K562 (cell line): Measurements from ENCODE around the gene ODAD4. TPM values are rescaled to one million over a fixed set of nuclear protein-coding genes. Genes with fewer than 3 reads are reported as not detected.

Source experiments
- ATF1 ChIP-seq, 2 experiments: fragments of 450-650 bp in 1 of 2; IDR thresholded peaks; 2 replicates each; pipeline ENCODE4 v1.6.1; 2016; ENCODE audit warnings: missing compliant biosample characterization in 1 of 2, missing genetic modification characterization in 1 of 2
- BRD4 ChIP-seq: fragments of 200-600 bp; sonication (generic); IDR thresholded peaks from 2 replicates; pipeline ENCODE4 v1.6.1; 2017; ENCODE audit warnings: inconsistent platforms
- BRF2 ChIP-seq: IDR thresholded peaks from 3 replicates; pipeline ENCODE4 v1.6.1; 2011; ENCODE audit warnings: borderline replicate concordance, mild to moderate bottlenecking; ENCODE audit not compliant: insufficient read length, insufficient read depth
- CBFA2T2 ChIP-seq: fragments of 450-650 bp; conservative IDR thresholded peaks from 2 replicates; pipeline ENCODE4 v1.6.1; 2017; ENCODE audit warnings: mild to moderate bottlenecking
- CXXC5 ChIP-seq: fragments of 250-450 bp; sonication (Bioruptor Pico); IDR thresholded peaks from 2 replicates; pipeline ENCODE4 v1.8.0; 2022; ENCODE audit warnings: inconsistent platforms, mild to moderate bottlenecking, moderate library complexity
- HDAC3 ChIP-seq: fragments of 450-650 bp; IDR thresholded peaks from 2 replicates; pipeline ENCODE4 v1.6.1; 2018; ENCODE audit warnings: borderline replicate concordance, mild to moderate bottlenecking, moderate library complexity; ENCODE audit not compliant: partially characterized antibody
- HNRNPL ChIP-seq: fragments of 200-400 bp; formaldehyde crosslinking; IDR thresholded peaks from 2 replicates; pipeline ENCODE4 v1.6.1; 2017; ENCODE audit warnings: low read depth, mild to moderate bottlenecking, low read length
- NFE2L1 ChIP-seq: fragments of 450-650 bp; IDR thresholded peaks from 2 replicates; pipeline ENCODE4 v1.6.1; 2016; ENCODE audit warnings: missing genetic modification characterization, low read depth, mild to moderate bottlenecking, missing compliant biosample characterization, moderate library complexity, borderline replicate concordance
- PML ChIP-seq: IDR thresholded peaks from 2 replicates; pipeline ENCODE4 v1.6.1; 2012; ENCODE audit warnings: low read length, inconsistent platforms
- RBFOX2 ChIP-seq: fragments of 200-400 bp; formaldehyde crosslinking; IDR thresholded peaks from 2 replicates; pipeline ENCODE4 v1.6.1; 2017; ENCODE audit warnings: low read depth, mild to moderate bottlenecking, low read length, moderate library complexity
- SMAD2 ChIP-seq: fragments of 150-350 bp; IDR thresholded peaks from 2 replicates; pipeline ENCODE4 v1.6.1; 2014; ENCODE audit warnings: low read depth, mild to moderate bottlenecking, low read length
- SNAPC5 ChIP-seq: fragments of 250-450 bp; sonication (Bioruptor Pico); IDR thresholded peaks from 2 replicates; pipeline ENCODE4 v1.8.0; 2021; ENCODE audit warnings: moderate library complexity, mild to moderate bottlenecking, inconsistent platforms
- TEAD1 ChIP-seq, 2 experiments: fragments of 450-650 bp in 1 of 2; sonication (generic) in 1 of 2; formaldehyde crosslinking; IDR thresholded peaks; 2 replicates each; pipeline versions ENCODE4 v1.4.0 to v1.8.0; 2020 to 2022; ENCODE audit warnings: mild to moderate bottlenecking in 2 of 2, missing genetic modification reagents in 1 of 2
- TFE3 ChIP-seq: fragments of 450-650 bp; formaldehyde crosslinking; IDR thresholded peaks from 2 replicates; pipeline ENCODE4 v1.4.0; 2020; ENCODE audit warnings: mild to moderate bottlenecking, mixed read lengths
- ZNF23 ChIP-seq: fragments of 250-450 bp; sonication (Bioruptor Pico); IDR thresholded peaks from 2 replicates; pipeline ENCODE4 v1.4.0; 2020; ENCODE audit warnings: mild to moderate bottlenecking
- ZNF766 ChIP-seq: fragments of 200-800 bp; sonication (Bioruptor generic); conservative IDR thresholded peaks from 2 replicates; pipeline ENCODE4 v1.6.1; 2016; ENCODE audit warnings: missing genetic modification characterization, missing compliant biosample characterization
- ZNF785 ChIP-seq: fragments of 250-450 bp; sonication (Bioruptor Pico); IDR thresholded peaks from 2 replicates; pipeline ENCODE4 v1.4.0; 2020; ENCODE audit warnings: mild to moderate bottlenecking
- ZSCAN29 ChIP-seq: fragments of 450-650 bp; IDR thresholded peaks from 2 replicates; pipeline ENCODE4 v1.6.1; 2017
- polyA plus RNA-seq, 8 experiments: library from polyadenylated mRNA; depleted of rRNA in 4 of 8; stranded (reverse) in 5 of 8; unstranded in 3 of 8; fragments of >200 nt; fragmentation: Nextera tagmentation in 2 of 8; fragmentation: Illumina TruSeq in 1 of 8; extraction: Ambion mirVana in 2 of 8; extraction: Trizol in 1 of 8; gene quantifications; 2 replicates each; pipeline versions ENCODE4 v1.2.1 to v1.2.3, GENCODE V29; 2011 to 2014; ENCODE audit warnings: inconsistent platforms in 1 of 8, missing spikeins in 1 of 8
- total RNA-seq, 7 experiments: library from RNA; depleted of rRNA in 6 of 7; stranded (reverse); fragments of >200 nt in 6 of 7; fragmentation: Illumina TruSeq in 2 of 7; extraction: Trizol in 2 of 7; gene quantifications; 2 replicates each; pipeline versions ENCODE4 v1.2.1 to v1.2.3, GENCODE V29; 2011 to 2021; ENCODE audit warnings: low replicate concordance in 1 of 7
- TF ChIP-seq, protein P1 (sequence below): fragments of 250-450 bp; sonication (Bioruptor Pico); IDR thresholded peaks from 2 replicates; pipeline ENCODE4 v1.4.0; 2020; ENCODE audit warnings: mild to moderate bottlenecking

Gene ODAD4
- total and polyA plus RNA-seq, 9 of the 15 experiments (the other 6 are each of a cell fraction or from before 2014, with no cell fraction given): 0.09 to 0.98 (median 0.51) TPM

GRCh38 chr17:41966463-41967140 is 36.2 kb downstream of the ODAD4 start, which contains the start of gene CNP (continued):
- TF ChIP-seq SNAPC5 (CRISPR knock-in tag) (no peak), BRD4 (0 out of 2 replicates have a peak, but pooled peaks have one; percentile 36), CBFA2T2 (no peak), ZNF766 (CRISPR knock-in tag) (no peak), ATF1 (CRISPR knock-in tag; IDR thresholded peaks at IDR 0.05) (no peak), ATF1 (tag; IDR thresholded peaks at IDR 0.05) (peak; percentile 22; the same call in 1 of the 2 replicates), TFE3 (no peak), HDAC3 (no peak), HNRNPL (peak; percentile 92), NFE2L1 (tag) (no peak), PML (peak; percentile 4; the same call in 1 of the 2 replicates), RBFOX2 (peak; percentile 85), CXXC5 (CRISPR knock-in tag) (peak; percentile 66), BRF2 (no peak), ZNF23 (CRISPR knock-in tag) (no peak), SMAD2 (no peak), ZNF785 (CRISPR knock-in tag) (no peak), ZSCAN29 (no peak), TEAD1 (CRISPR knock-in tag; IDR thresholded peaks at IDR 0.05) (peak in 1 of 2 experiments; percentile 16; a peak in 1 of 4 replicates)
- TF ChIP-seq, protein P1, sequence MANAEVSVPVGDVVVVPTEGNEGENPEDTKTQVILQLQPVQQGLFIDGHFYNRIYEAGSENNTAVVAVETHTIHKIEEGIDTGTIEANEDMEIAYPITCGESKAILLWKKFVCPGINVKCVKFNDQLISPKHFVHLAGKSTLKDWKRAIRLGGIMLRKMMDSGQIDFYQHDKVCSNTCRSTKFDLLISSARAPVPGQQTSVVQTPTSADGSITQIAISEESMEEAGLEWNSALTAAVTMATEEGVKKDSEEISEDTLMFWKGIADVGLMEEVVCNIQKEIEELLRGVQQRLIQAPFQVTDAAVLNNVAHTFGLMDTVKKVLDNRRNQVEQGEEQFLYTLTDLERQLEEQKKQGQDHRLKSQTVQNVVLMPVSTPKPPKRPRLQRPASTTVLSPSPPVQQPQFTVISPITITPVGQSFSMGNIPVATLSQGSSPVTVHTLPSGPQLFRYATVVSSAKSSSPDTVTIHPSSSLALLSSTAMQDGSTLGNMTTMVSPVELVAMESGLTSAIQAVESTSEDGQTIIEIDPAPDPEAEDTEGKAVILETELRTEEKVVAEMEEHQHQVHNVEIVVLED (CRISPR knock-in tag): no peak
